H9 (cell line): ENCODE results near the gene FAM76B. TPM values are rescaled to one million over a fixed set of nuclear protein-coding genes. Genes with fewer than 3 reads are reported as not detected.

Experiments
- DNase-seq: peaks from one replicate; pipeline ENCODE4 v3.0.0-alpha.2; 2017
- H2AFZ ChIP-seq: one replicate; pipeline ENCODE4 v1.6.1; 2013; ENCODE audit warnings: mild to moderate bottlenecking, low read length, control low read depth, moderate library complexity
- H2AK5ac ChIP-seq: 2 replicates; pipeline ENCODE4 v1.6.1; 2013; ENCODE audit warnings: low read length, control low read depth, mixed read lengths; ENCODE audit not compliant: insufficient read length
- H2BK120ac ChIP-seq: one replicate; pipeline ENCODE4 v1.6.1; 2013; ENCODE audit warnings: low read depth, mild to moderate bottlenecking, low read length, control low read depth, inconsistent platforms; ENCODE audit not compliant: poor library complexity, severe bottlenecking
- H2BK12ac ChIP-seq: 2 replicates; pipeline ENCODE4 v1.6.1; 2013; ENCODE audit warnings: low read length, control low read depth, mixed read lengths, low read depth; ENCODE audit not compliant: insufficient read length
- H2BK15ac ChIP-seq: 2 replicates; pipeline ENCODE4 v1.6.1; 2013; ENCODE audit warnings: low read depth, low read length, control low read depth
- H2BK20ac ChIP-seq: one replicate; pipeline ENCODE4 v1.6.1; 2013; ENCODE audit warnings: low read depth, mild to moderate bottlenecking, low read length, control low read depth, inconsistent platforms; ENCODE audit not compliant: poor library complexity, severe bottlenecking
- H2BK5ac ChIP-seq: 2 replicates; pipeline ENCODE4 v1.6.1; 2013; ENCODE audit warnings: low read length, control low read depth, mixed read lengths; ENCODE audit not compliant: insufficient read length
- H3K14ac ChIP-seq: 2 replicates; pipeline ENCODE4 v1.6.1; 2013; ENCODE audit warnings: low read length, control low read depth; ENCODE audit not compliant: insufficient read depth
- H3K18ac ChIP-seq: 2 replicates; pipeline ENCODE4 v1.6.1; 2013; ENCODE audit warnings: low read depth, mild to moderate bottlenecking, mixed read lengths, low read length, control low read depth; ENCODE audit not compliant: insufficient read length
- H3K23ac ChIP-seq: 2 replicates; pipeline ENCODE4 v1.6.1; 2013; ENCODE audit warnings: low read length, control low read depth, mixed read lengths, low read depth; ENCODE audit not compliant: insufficient read length
- H3K23me2 ChIP-seq: 2 replicates; pipeline ENCODE4 v1.6.1; 2013; ENCODE audit warnings: low read depth, mild to moderate bottlenecking, mixed read lengths, low read length, control low read depth; ENCODE audit not compliant: insufficient read length, poor library complexity, severe bottlenecking
- H3K27ac ChIP-seq: 2 replicates; pipeline ENCODE4 v1.5.1; 2013; ENCODE audit warnings: low read length, control low read depth, mixed read lengths, low read depth; ENCODE audit not compliant: insufficient read length
- H3K27me3 ChIP-seq: 2 replicates; pipeline ENCODE4 v1.6.1; 2013; ENCODE audit warnings: low read length, control low read depth, inconsistent platforms; ENCODE audit not compliant: insufficient read depth
- H3K4ac ChIP-seq: 2 replicates; pipeline ENCODE4 v1.6.1; 2013; ENCODE audit warnings: low read depth, mild to moderate bottlenecking, control low read depth, inconsistent platforms, low read length, moderate library complexity
- H3K4me1 ChIP-seq: 2 replicates; pipeline ENCODE4 v1.6.1; 2013; ENCODE audit warnings: low read length, control low read depth, inconsistent platforms; ENCODE audit not compliant: insufficient read depth
- H3K4me2 ChIP-seq: 2 replicates; pipeline ENCODE4 v1.6.1; 2013; ENCODE audit warnings: low read length, control low read depth, mixed read lengths; ENCODE audit not compliant: insufficient read length, insufficient read depth
- H3K56ac ChIP-seq: 2 replicates; pipeline ENCODE4 v1.6.1; 2013; ENCODE audit warnings: low read depth, mild to moderate bottlenecking, mixed read lengths, low read length, control low read depth; ENCODE audit not compliant: insufficient read length
- H3K79me1 ChIP-seq: 2 replicates; pipeline ENCODE4 v1.6.1; 2013; ENCODE audit warnings: low read depth, mild to moderate bottlenecking, moderate library complexity, low read length, control low read depth, inconsistent platforms; ENCODE audit not compliant: insufficient read depth, poor library complexity, severe bottlenecking
- H3K79me2 ChIP-seq: 2 replicates; pipeline ENCODE4 v1.6.1; 2013; ENCODE audit warnings: low read length, control low read depth, inconsistent platforms; ENCODE audit not compliant: insufficient read depth
- H3K9ac ChIP-seq: 2 replicates; pipeline ENCODE4 v1.6.1; 2013; ENCODE audit warnings: low read length, control low read depth, mixed read lengths; ENCODE audit not compliant: insufficient read length; ENCODE audit errors: extremely low read depth
- H3K9me3 ChIP-seq: one replicate; pipeline ENCODE4 v1.6.1; 2013; ENCODE audit warnings: low read depth, low read length, inconsistent platforms; ENCODE audit not compliant: control insufficient read depth
- H3T11ph ChIP-seq: one replicate; pipeline ENCODE4 v1.6.1; 2013; ENCODE audit warnings: mild to moderate bottlenecking, low read length, control low read depth, inconsistent platforms
- H4K20me1 ChIP-seq: one replicate; pipeline ENCODE4 v1.6.1; 2013; ENCODE audit not compliant: control insufficient read depth, insufficient read length, insufficient read depth
- H4K5ac ChIP-seq: 2 replicates; pipeline ENCODE4 v1.6.1; 2013; ENCODE audit warnings: low read depth, mild to moderate bottlenecking, mixed read lengths, low read length, control low read depth; ENCODE audit not compliant: insufficient read length
- H4K8ac ChIP-seq: replicated peaks from 2 replicates; pipeline ENCODE4 v1.6.1; 2013; ENCODE audit warnings: low read length, control low read depth, mixed read lengths, low read depth; ENCODE audit not compliant: insufficient read length
- H4K91ac ChIP-seq: 2 replicates; pipeline ENCODE4 v1.6.1; 2013; ENCODE audit warnings: low read depth, mild to moderate bottlenecking, moderate library complexity, mixed read lengths, low read length, control low read depth; ENCODE audit not compliant: insufficient read length
- H3K27ac Mint-ChIP-seq, 3 experiments: 2 replicates in 2 of 3; 3 replicates in 1 of 3; pipeline ENCODE4 v1.8.0; 2020 to 2021; ENCODE audit warnings: mixed read lengths in 3 of 3, mild to moderate bottlenecking in 1 of 3, moderate library complexity in 1 of 3
- H3K27me3 Mint-ChIP-seq: 2 replicates; pipeline ENCODE4 v1.8.0; 2021; ENCODE audit warnings: low read depth, mild to moderate bottlenecking, moderate library complexity, mixed read lengths
- H3K36me3 Mint-ChIP-seq, 3 experiments: 2 replicates in 2 of 3; 3 replicates in 1 of 3; pipeline ENCODE4 v1.8.0; 2020 to 2021; ENCODE audit warnings: low read depth in 3 of 3, mixed read lengths in 3 of 3; ENCODE audit not compliant: insufficient read depth in 1 of 3
- H3K4me1 Mint-ChIP-seq, 2 experiments: 2 replicates each; pipeline ENCODE4 v1.8.0; 2020; ENCODE audit warnings: mixed read lengths in 2 of 2
- H3K4me3 Mint-ChIP-seq, 2 experiments: 2 replicates in 1 of 2; 3 replicates in 1 of 2; pipeline ENCODE4 v1.8.0; 2020 to 2021; ENCODE audit warnings: mild to moderate bottlenecking in 2 of 2, mixed read lengths in 2 of 2, moderate library complexity in 1 of 2
- H3K9me3 Mint-ChIP-seq, 2 experiments: 2 replicates in 1 of 2; 3 replicates in 1 of 2; pipeline ENCODE4 v1.8.0; 2020; ENCODE audit warnings: mild to moderate bottlenecking in 2 of 2, mixed read lengths in 2 of 2, moderate library complexity in 1 of 2
- CTCF ChIP-seq: fragments of 200-600 bp; sonication (generic); conservative IDR thresholded peaks from 3 replicates; pipeline ENCODE4 v1.8.0; 2021; ENCODE audit warnings: antibody characterized with exemption, mild to moderate bottlenecking
- WGBS: extraction: QIAGEN DNeasy Blood & Tissue Kit; methylation state at CpG from one replicate; pipeline ENCODE4 v1.1.7; 2013; ENCODE audit warnings: missing lambda C conversion rate, low lambda C conversion rate, mixed read lengths; ENCODE audit not compliant: insufficient read length; ENCODE audit errors: extremely low coverage; 5-methylcytosine and 5-hydroxymethylcytosine counted together
- total RNA-seq: library from RNA; stranded (reverse); gene quantifications from 2 replicates; pipeline ENCODE4 v1.2.1, GENCODE V29; 2021

Gene FAM76B
- total RNA-seq, 1 experiment from 2014 or later, result 31.5 TPM

GRCh38 chr11:95780544-95780943 is 9.0 kb downstream of the FAM76B start:
- no peaks in the 10 kb centered on the region for H3K27me3 ChIP-seq
- no peaks in the 10 kb centered on the region for H3K23me2 ChIP-seq
- H3K56ac ChIP-seq, result no peak overlapping the region
- no CpG with 5 or more reads among the region's 2 CpGs for WGBS
- H2BK15ac ChIP-seq, result no peak overlapping the region
- no peak overlapping the region for H3K18ac ChIP-seq
- H3K4me1 Mint-ChIP-seq, result peaks cover 0 to 2% of the 10 kb centered on the region in 2 experiments; a peak in 1 of 4 replicates
- no peak overlapping the region for H4K91ac ChIP-seq
- H4K8ac ChIP-seq, result no peak overlapping the region
- no peak overlapping the region for H3K14ac ChIP-seq
- no peak for DNase-seq
- no peaks in the 10 kb centered on the region for H4K20me1 ChIP-seq
- TF ChIP-seq CTCF, result no peak
- H3K36me3 Mint-ChIP-seq, result peaks cover 31 to 83% (median 78%) of the 10 kb centered on the region in 3 experiments
- no peaks in the 10 kb centered on the region for H3K9me3 ChIP-seq
- H2AK5ac ChIP-seq, result no peak overlapping the region
- no peaks in the 10 kb centered on the region for H3K79me2 ChIP-seq
- H3K27ac ChIP-seq, result no peak overlapping the region
- no peaks in the 10 kb centered on the region for H3K4me1 ChIP-seq
- H3K4ac ChIP-seq, result no peak overlapping the region
- no peak overlapping the region for H3T11ph ChIP-seq
- H2BK5ac ChIP-seq, result no peak overlapping the region
- no peak overlapping the region for H2BK120ac ChIP-seq
- no peak overlapping the region for H3K23ac ChIP-seq
- H4K5ac ChIP-seq, result no peak overlapping the region
- H2BK20ac ChIP-seq, result no peak overlapping the region
- no peak overlapping the region for H3K9ac ChIP-seq
- H3K79me1 ChIP-seq, result no peaks in the 10 kb centered on the region
- no peak overlapping the region for H3K4me2 ChIP-seq
- H3K9me3 Mint-ChIP-seq, result no peaks in the 10 kb centered on the region
- no peak overlapping the region for H3K4me3 Mint-ChIP-seq
- H2AFZ ChIP-seq, result no peak overlapping the region
- no peaks in the 10 kb centered on the region for H3K27me3 Mint-ChIP-seq
- H3K27ac Mint-ChIP-seq, result no peak overlapping the region
- no peak overlapping the region for H2BK12ac ChIP-seq
